ENCODE measurements around the gene SORCS1. TPM values are rescaled to one million over a fixed set of nuclear protein-coding genes. Genes with fewer than 3 reads are reported as not detected.
A peak's percentile ranks its signal among the peaks of the same experiment; 100 is the strongest.

Gene SORCS1
- total RNA-seq, 4 donors from 2014 or later: 0.40 to 5.1 (median 2.5) TPM

DNA sequence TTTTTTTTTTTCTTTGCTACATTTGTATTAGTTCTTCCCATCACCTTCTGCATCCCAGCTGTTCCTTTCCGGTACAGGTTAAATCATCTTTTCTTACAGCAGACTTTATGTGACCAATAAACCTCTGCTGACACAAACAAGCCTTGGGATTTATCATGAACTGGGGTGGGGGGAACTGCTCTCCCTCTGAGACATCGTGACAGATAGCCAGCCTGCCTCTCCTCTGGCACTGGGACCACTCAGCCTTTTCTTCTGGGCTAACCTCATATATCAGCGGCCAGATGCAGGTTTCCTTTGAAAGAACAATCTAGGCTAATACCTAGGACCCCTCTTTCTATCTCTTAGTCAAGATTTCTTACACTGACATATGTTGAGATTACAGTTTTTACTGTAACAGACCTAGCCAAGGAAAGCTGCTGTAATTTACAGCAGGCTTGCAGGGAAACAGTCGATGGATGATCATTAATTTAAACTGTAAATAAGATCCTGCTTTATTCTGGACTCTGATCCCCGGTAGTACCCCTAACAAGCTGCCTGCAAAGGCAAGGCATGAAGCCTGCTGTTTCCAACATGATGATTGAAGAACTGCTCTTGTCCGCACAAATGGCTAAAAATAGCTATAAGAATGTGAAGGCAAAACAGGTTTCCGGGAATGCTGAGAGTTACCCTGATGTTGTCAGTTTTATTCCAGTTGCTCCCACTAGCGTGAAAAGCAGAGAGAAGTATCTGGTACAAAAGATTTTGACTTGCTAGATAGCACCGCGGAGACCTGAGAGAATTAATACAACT, 338.7 kb downstream of the SORCS1 start:
- no peaks in the 10 kb centered on the region for H3K27me3 ChIP-seq
- H3K36me3 ChIP-seq: no peaks in the 10 kb centered on the region
- in situ Hi-C loops (cut with MboI; ENCODE audit: low pct_ligation_motif_present in 1 of 4, low pct_unique_long_range_greater_than_20kb in 1 of 4, low sequenced_read_pairs in 3 of 4): no loop called here
- no peak for TF ChIP-seq EP300 (IDR thresholded peaks at IDR 0.05; ENCODE audit: low read depth)
- peak in 1 of 3 donors; percentile 41 for TF ChIP-seq POLR2AphosphoS5 (IDR thresholded peaks at IDR 0.05)
- TF ChIP-seq POLR2A (IDR thresholded peaks at IDR 0.05): no peak
- no peak for TF ChIP-seq CTCF (IDR thresholded peaks at IDR 0.05)
- DNase-seq: no peak
- no peak overlapping the region for H3K4me3 ChIP-seq
- H3K9me3 ChIP-seq: no peaks in the 10 kb centered on the region
- 38 to 58% methylated on average over 5 to 10 of the region's 10 CpGs for WGBS, 2 donors (ENCODE audit: low coverage in 1 of 2)
- H3K27ac ChIP-seq: peak overlapping the region in 1 of 4 donors; percentile 50
- intact Hi-C loops (cut with DNase I; ENCODE audit: low total_unique reads): no loop called here
- H3K4me1 ChIP-seq: peaks cover 0 to 2% (median 0%) of the 10 kb centered on the region in 4 donors

DNA sequence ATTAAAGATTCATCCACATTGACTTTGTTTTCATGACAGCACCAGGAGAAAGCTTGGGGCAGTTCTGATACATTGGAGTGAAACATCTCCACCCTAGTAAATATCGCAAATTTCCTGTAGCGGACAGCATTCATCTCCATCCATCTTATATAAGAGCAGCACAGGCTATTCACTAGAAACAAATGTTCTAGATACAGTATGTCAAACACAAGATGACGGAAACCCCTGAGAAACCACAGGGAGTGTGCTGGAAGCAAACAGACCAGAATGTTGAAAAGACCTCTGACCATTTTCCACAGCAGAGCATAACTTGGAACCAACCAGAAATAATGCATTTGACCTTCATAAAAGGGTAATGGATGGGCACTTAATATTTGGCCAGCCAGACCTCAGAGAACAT, 343.9 kb downstream of the SORCS1 start:
- no peak for DNase-seq
- H3K36me3 ChIP-seq: no peaks in the 10 kb centered on the region
- no peaks in the 10 kb centered on the region for H3K9me3 ChIP-seq
- H3K27me3 ChIP-seq: no peaks in the 10 kb centered on the region
- H3K4me3 ChIP-seq: no peak overlapping the region
- WGBS, 2 donors (ENCODE audit: low coverage in 1 of 2): 89% methylated on average over 3 of the region's 3 CpGs; no CpG with 5 or more reads in 1 of the 2 donors
- TF ChIP-seq POLR2AphosphoS5 (IDR thresholded peaks at IDR 0.05): no peak
- TF ChIP-seq POLR2A (IDR thresholded peaks at IDR 0.05): no peak
- TF ChIP-seq CTCF (IDR thresholded peaks at IDR 0.05): no peak
- TF ChIP-seq EP300 (IDR thresholded peaks at IDR 0.05; ENCODE audit: low read depth): no peak
- H3K27ac ChIP-seq: no peak overlapping the region
- H3K4me1 ChIP-seq: no peaks in the 10 kb centered on the region
- intact Hi-C loops (cut with DNase I; ENCODE audit: low total_unique reads) (no loop called here), in situ Hi-C loops (cut with MboI; ENCODE audit: low pct_ligation_motif_present in 1 of 4, low pct_unique_long_range_greater_than_20kb in 1 of 4, low sequenced_read_pairs in 3 of 4) (no loop called here)

DNA sequence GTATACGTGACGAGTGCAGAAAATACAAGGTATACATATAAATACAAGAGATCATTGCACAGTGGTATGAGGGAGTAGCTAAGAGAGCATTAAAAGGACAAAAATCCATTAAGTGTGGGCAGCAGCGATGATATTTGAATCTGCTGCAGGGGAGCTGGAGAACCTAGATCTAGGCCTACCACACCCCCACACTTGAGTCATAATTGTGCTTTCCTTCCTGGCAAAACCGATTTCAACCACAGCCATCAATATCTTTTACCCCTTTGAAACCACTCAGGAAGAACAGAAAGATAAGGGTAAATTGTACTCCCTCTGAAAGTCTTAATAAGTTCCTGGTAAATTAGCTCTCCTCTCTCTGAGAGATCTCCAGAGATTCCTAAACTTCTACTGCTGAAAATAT, 345.0 kb downstream of the SORCS1 start:
- intact Hi-C loops (cut with DNase I; ENCODE audit: low total_unique reads): no loop called here
- Histone ChIP-seq H3K36me3 (no peaks in the 10 kb centered on the region), H3K4me1 (no peaks in the 10 kb centered on the region), H3K9me3 (no peaks in the 10 kb centered on the region), H3K4me3 (no peak overlapping the region), H3K27me3 (no peaks in the 10 kb centered on the region), H3K27ac (no peak overlapping the region)
- DNase-seq: no peak
- WGBS, 2 donors (ENCODE audit: low coverage in 1 of 2): 73 to 76% methylated on average over 3 to 4 of the region's 4 CpGs
- in situ Hi-C loops (cut with MboI; ENCODE audit: low pct_ligation_motif_present in 1 of 4, low pct_unique_long_range_greater_than_20kb in 1 of 4, low sequenced_read_pairs in 3 of 4): no loop called here
- TF ChIP-seq CTCF (IDR thresholded peaks at IDR 0.05) (no peak), POLR2AphosphoS5 (IDR thresholded peaks at IDR 0.05) (no peak), EP300 (IDR thresholded peaks at IDR 0.05; ENCODE audit: low read depth) (no peak), POLR2A (IDR thresholded peaks at IDR 0.05) (no peak)

GRCh38 chr10:106816318-106817085, 348.0 kb downstream of the SORCS1 start:
- DNase-seq: peak; percentile 9
- in situ Hi-C loops (cut with MboI; ENCODE audit: low pct_ligation_motif_present in 1 of 4, low pct_unique_long_range_greater_than_20kb in 1 of 4, low sequenced_read_pairs in 3 of 4): no loop called here
- H3K4me3 ChIP-seq: no peak overlapping the region
- intact Hi-C loops (cut with DNase I; ENCODE audit: low total_unique reads): no loop called here
- H3K36me3 ChIP-seq: no peaks in the 10 kb centered on the region
- H3K27ac ChIP-seq: no peak overlapping the region
- no peaks in the 10 kb centered on the region for H3K4me1 ChIP-seq
- 60% methylated on average over 5 to 7 of the region's 7 CpGs for WGBS, 2 donors (ENCODE audit: low coverage in 1 of 2)
- no peaks in the 10 kb centered on the region for H3K27me3 ChIP-seq
- H3K9me3 ChIP-seq: no peaks in the 10 kb centered on the region
- TF ChIP-seq EP300 (IDR thresholded peaks at IDR 0.05; ENCODE audit: low read depth): no peak
- TF ChIP-seq CTCF (IDR thresholded peaks at IDR 0.05): no peak
- TF ChIP-seq POLR2A (IDR thresholded peaks at IDR 0.05): no peak
